Mammary epithelial cell (primary cell): ENCODE results near the gene RFNG.

Experiments
- EZH2 ChIP-seq: IDR thresholded peaks from 2 replicates; pipeline ENCODE4 v1.6.1; 2012; ENCODE audit warnings: low read length, inconsistent platforms, borderline replicate concordance
- TF ChIP-seq, protein P1 (sequence below), 2 donors: IDR thresholded peaks in 1 of 2; conservative IDR thresholded peaks in 1 of 2; 2 replicates each; pipeline ENCODE4 v1.5.1; 2011 to 2012; ENCODE audit warnings: inconsistent platforms in 2 of 2, low read length in 2 of 2, mild to moderate bottlenecking in 2 of 2, control low read depth in 1 of 2, low read depth in 1 of 2; ENCODE audit not compliant: insufficient read depth in 1 of 2; ENCODE audit errors: extremely low read depth in 1 of 2

DNA sequence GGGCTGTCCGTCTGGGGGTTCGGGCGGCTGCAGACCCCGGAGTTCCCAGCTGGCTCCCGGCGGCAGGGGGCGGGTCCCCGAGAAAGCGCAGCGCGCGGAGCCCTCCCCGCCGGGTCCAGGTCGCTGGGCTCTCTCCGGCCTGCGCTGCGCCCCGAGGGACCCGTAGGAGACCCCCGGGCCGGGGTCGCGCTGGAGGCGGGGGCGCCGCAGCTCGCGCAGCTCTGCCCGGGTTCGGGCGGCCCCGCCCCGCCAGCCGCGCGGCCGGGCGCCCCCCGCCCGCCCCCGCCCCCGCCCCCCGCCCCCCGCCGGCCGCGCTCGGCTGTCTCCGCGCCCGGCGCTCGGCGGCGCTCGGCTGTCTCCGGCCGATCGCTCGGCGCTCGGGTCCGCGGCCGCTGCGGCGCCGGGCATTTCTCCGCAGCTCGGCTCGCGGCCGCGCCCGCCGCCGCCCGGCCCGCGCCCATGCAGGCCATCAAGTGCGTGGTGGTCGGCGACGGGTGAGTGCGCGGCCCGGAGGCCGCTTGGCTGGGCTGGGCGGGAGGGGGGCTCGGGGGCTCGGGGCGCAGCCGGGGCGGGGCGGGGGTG, 20.2 kb downstream of the RFNG start, which contains the start of gene RAC3:
- TF ChIP-seq, protein P1, sequence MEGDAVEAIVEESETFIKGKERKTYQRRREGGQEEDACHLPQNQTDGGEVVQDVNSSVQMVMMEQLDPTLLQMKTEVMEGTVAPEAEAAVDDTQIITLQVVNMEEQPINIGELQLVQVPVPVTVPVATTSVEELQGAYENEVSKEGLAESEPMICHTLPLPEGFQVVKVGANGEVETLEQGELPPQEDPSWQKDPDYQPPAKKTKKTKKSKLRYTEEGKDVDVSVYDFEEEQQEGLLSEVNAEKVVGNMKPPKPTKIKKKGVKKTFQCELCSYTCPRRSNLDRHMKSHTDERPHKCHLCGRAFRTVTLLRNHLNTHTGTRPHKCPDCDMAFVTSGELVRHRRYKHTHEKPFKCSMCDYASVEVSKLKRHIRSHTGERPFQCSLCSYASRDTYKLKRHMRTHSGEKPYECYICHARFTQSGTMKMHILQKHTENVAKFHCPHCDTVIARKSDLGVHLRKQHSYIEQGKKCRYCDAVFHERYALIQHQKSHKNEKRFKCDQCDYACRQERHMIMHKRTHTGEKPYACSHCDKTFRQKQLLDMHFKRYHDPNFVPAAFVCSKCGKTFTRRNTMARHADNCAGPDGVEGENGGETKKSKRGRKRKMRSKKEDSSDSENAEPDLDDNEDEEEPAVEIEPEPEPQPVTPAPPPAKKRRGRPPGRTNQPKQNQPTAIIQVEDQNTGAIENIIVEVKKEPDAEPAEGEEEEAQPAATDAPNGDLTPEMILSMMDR (conservative IDR thresholded peaks at IDR 0.05 in 1 of 2, IDR thresholded peaks at IDR 0.05 in 1 of 2; ENCODE audit: extremely low read depth in 1 of 2, insufficient read depth in 1 of 2, low read depth in 1 of 2, low read length in 2 of 2) = no peak
- TF ChIP-seq EZH2 = no peak
